GM19035 (cell line): ENCODE results near the gene SYT9.
"Not testable (repeated sequence)": the region's sequence is repeated elsewhere in the genome, so short reads cannot be mapped to it uniquely, and the experiment has no call there.

ENCODE experiments used
- ATAC-seq: cut with Tn5 transposase; IDR thresholded peaks from one replicate; pipeline ENCODE4 v1.9.1; 2021; ENCODE audit not compliant: unreplicated experiment

SYT9 gene

GRCh38 chr11:7335442-7335841, 83.7 kb downstream of the SYT9 start:
- not testable (repeated sequence) for ATAC-seq

- ATAC-seq: no peak
Observed at GRCh38 chr11:7341551-7341950, 89.8 kb downstream of the SYT9 start.

- no peak for ATAC-seq
Observed at GRCh38 chr11:7347611-7348431, 96.1 kb downstream of the SYT9 start.

- ATAC-seq: no peak
Observed at GRCh38 chr11:7348432-7349304, 97.0 kb downstream of the SYT9 start.

- ATAC-seq: no peak
Observed at GRCh38 chr11:7351228-7351627, 99.5 kb downstream of the SYT9 start.

- peak; percentile 63 for ATAC-seq
Observed at GRCh38 chr11:7353100-7353499, 101.4 kb downstream of the SYT9 start.

GRCh38 chr11:7364660-7365059, 113.0 kb downstream of the SYT9 start:
- no peak for ATAC-seq

GRCh38 chr11:7367803-7368202, 116.1 kb downstream of the SYT9 start:
- ATAC-seq: no peak

- ATAC-seq: no peak
Observed at GRCh38 chr11:7376386-7376785, 124.7 kb downstream of the SYT9 start.

GRCh38 chr11:7381937-7382336, 130.2 kb downstream of the SYT9 start:
- ATAC-seq: no peak

- no peak for ATAC-seq
Observed at GRCh38 chr11:7383406-7383805, 131.7 kb downstream of the SYT9 start.

GRCh38 chr11:7384691-7385090, 133.0 kb downstream of the SYT9 start:
- ATAC-seq: no peak

- ATAC-seq: no peak
Observed at GRCh38 chr11:7385532-7385931, 133.8 kb downstream of the SYT9 start.

- no peak for ATAC-seq
Observed at GRCh38 chr11:7413961-7414915, 162.5 kb downstream of the SYT9 start.

GRCh38 chr11:7414973-7415817, 163.5 kb downstream of the SYT9 start:
- ATAC-seq: no peak

- ATAC-seq: no peak
Observed at GRCh38 chr11:7416080-7416479, 164.4 kb downstream of the SYT9 start.

GRCh38 chr11:7417328-7417727, 165.6 kb downstream of the SYT9 start:
- ATAC-seq: no peak

- no peak for ATAC-seq
Observed at GRCh38 chr11:7418061-7418460, 166.4 kb downstream of the SYT9 start.

GRCh38 chr11:7418906-7419305, 167.2 kb downstream of the SYT9 start:
- ATAC-seq: no peak

- no peak for ATAC-seq
Observed at GRCh38 chr11:7421136-7421535, 169.4 kb downstream of the SYT9 start.
